WTC11 (cell line): ENCODE results near the gene RPP21. TPM values are rescaled to one million over a fixed set of nuclear protein-coding genes. Genes with fewer than 3 reads are reported as not detected.

ENCODE experiments used
- ATAC-seq: fragments of 200-7000 bp; cut with Tn5 transposase; 2 replicates; pipeline ENCODE4 v1.10.0; 2021; ENCODE audit warnings: mild to moderate bottlenecking, moderate library complexity
- CTCF ChIA-PET: fragments of 300-600 bp; sonication (Branson Sonifier 250); formaldehyde crosslinking; loops from one replicate; lab custom pipeline; 2021; ENCODE audit warnings: antibody characterized with exemption; lab: Charles Lee
- POLR2A ChIA-PET: fragments of 350-600 bp; sonication (Branson Sonifier 250); formaldehyde crosslinking; loops from one replicate; lab custom pipeline; 2021; ENCODE audit warnings: antibody characterized with exemption; lab: Charles Lee
- DNase-seq: peaks from one replicate; pipeline ENCODE4 v3.0.0; 2021; ENCODE audit warnings: low spot score
- H3K27ac Mint-ChIP-seq: 2 replicates; pipeline ENCODE4 v1.8.0; 2021; ENCODE audit warnings: mixed read lengths
- H3K27me3 Mint-ChIP-seq: 2 replicates; pipeline ENCODE4 v1.8.0; 2021; ENCODE audit warnings: low read depth, mild to moderate bottlenecking, moderate library complexity, mixed read lengths
- H3K36me3 Mint-ChIP-seq: 2 replicates; pipeline ENCODE4 v1.8.0; 2021; ENCODE audit warnings: mixed read lengths
- H3K4me1 Mint-ChIP-seq: 2 replicates; pipeline ENCODE4 v1.8.0; 2022; ENCODE audit warnings: mixed read lengths
- H3K4me3 Mint-ChIP-seq: 2 replicates; pipeline ENCODE4 v1.8.0; 2021; ENCODE audit warnings: mild to moderate bottlenecking, moderate library complexity, mixed read lengths
- H3K9me3 Mint-ChIP-seq: 2 replicates; pipeline ENCODE4 v1.8.0; 2021; ENCODE audit warnings: mixed read lengths
- AFF4 ChIP-seq: sonication (generic); formaldehyde crosslinking; IDR thresholded peaks from 2 replicates; pipeline ENCODE4 v1.8.1; 2023; ENCODE audit warnings: mild to moderate bottlenecking, missing genetic modification reagents, borderline replicate concordance
- CDX4 ChIP-seq: fragments of 250-450 bp; sonication (Bioruptor Pico); IDR thresholded peaks from 2 replicates; pipeline ENCODE4 v1.9.0; 2021; ENCODE audit warnings: moderate library complexity, mild to moderate bottlenecking, inconsistent platforms, borderline replicate concordance
- ESRRA ChIP-seq: sonication (generic); formaldehyde crosslinking; IDR thresholded peaks from 2 replicates; pipeline ENCODE4 v1.8.1; 2022; ENCODE audit warnings: mild to moderate bottlenecking, missing genetic modification reagents, borderline replicate concordance
- FOXP1 ChIP-seq: sonication (generic); formaldehyde crosslinking; IDR thresholded peaks from 2 replicates; pipeline ENCODE4 v1.8.0; 2022; ENCODE audit warnings: missing genetic modification reagents, mild to moderate bottlenecking, moderate library complexity, borderline replicate concordance
- GABPB1 ChIP-seq: sonication (generic); formaldehyde crosslinking; IDR thresholded peaks from 2 replicates; pipeline ENCODE4 v1.8.1; 2023; ENCODE audit warnings: mild to moderate bottlenecking, missing genetic modification reagents
- HMGA2 ChIP-seq: fragments of 250-450 bp; sonication (Bioruptor Pico); IDR thresholded peaks from 2 replicates; pipeline ENCODE4 v1.4.0; 2021; ENCODE audit warnings: mild to moderate bottlenecking, moderate library complexity
- JAZF1 ChIP-seq: fragments of 250-450 bp; sonication (Bioruptor Pico); IDR thresholded peaks from 2 replicates; pipeline ENCODE4 v1.9.0; 2021; ENCODE audit warnings: moderate library complexity, mild to moderate bottlenecking, inconsistent platforms
- MYBL2 ChIP-seq: sonication (generic); formaldehyde crosslinking; IDR thresholded peaks from 2 replicates; pipeline ENCODE4 v1.8.1; 2023; ENCODE audit warnings: mild to moderate bottlenecking, moderate library complexity, missing genetic modification reagents
- NFE2L1 ChIP-seq: sonication (generic); formaldehyde crosslinking; IDR thresholded peaks from 2 replicates; pipeline ENCODE4 v1.8.1; 2023; ENCODE audit warnings: missing genetic modification reagents
- RELA ChIP-seq: sonication (generic); formaldehyde crosslinking; IDR thresholded peaks from 2 replicates; pipeline ENCODE4 v1.8.1; 2022; ENCODE audit warnings: missing genetic modification reagents, mild to moderate bottlenecking, borderline replicate concordance
- SMAD3 ChIP-seq: sonication (generic); formaldehyde crosslinking; IDR thresholded peaks from 2 replicates; pipeline ENCODE4 v1.8.0; 2022; ENCODE audit warnings: missing genetic modification reagents, mild to moderate bottlenecking, borderline replicate concordance
- SOX15 ChIP-seq: fragments of 250-450 bp; sonication (Bioruptor Pico); IDR thresholded peaks from 2 replicates; pipeline ENCODE4 v1.9.0; 2021; ENCODE audit warnings: mild to moderate bottlenecking
- STAT6 ChIP-seq: sonication (generic); formaldehyde crosslinking; conservative IDR thresholded peaks from 2 replicates; pipeline ENCODE4 v1.8.1; 2023; ENCODE audit warnings: mild to moderate bottlenecking, low read depth, missing genetic modification reagents, moderate library complexity
- TCF7 ChIP-seq: sonication (generic); formaldehyde crosslinking; IDR thresholded peaks from 2 replicates; pipeline ENCODE4 v1.8.0; 2022; ENCODE audit warnings: mild to moderate bottlenecking, low read depth, missing genetic modification reagents, moderate library complexity
- USF1 ChIP-seq: sonication (generic); formaldehyde crosslinking; IDR thresholded peaks from 2 replicates; pipeline ENCODE4 v1.8.0; 2022; ENCODE audit warnings: mild to moderate bottlenecking, missing genetic modification reagents
- USF2 ChIP-seq: sonication (generic); formaldehyde crosslinking; IDR thresholded peaks from 2 replicates; pipeline ENCODE4 v1.8.1; 2023; ENCODE audit warnings: mild to moderate bottlenecking, missing genetic modification reagents, moderate library complexity
- total RNA-seq: library from RNA; stranded (reverse); gene quantifications from 3 replicates; pipeline ENCODE4 v1.2.3, GENCODE V29; 2021
- TF ChIP-seq, protein P1 (sequence below): sonication (generic); formaldehyde crosslinking; IDR thresholded peaks from 2 replicates; pipeline ENCODE4 v1.8.0; 2022; ENCODE audit warnings: mild to moderate bottlenecking, missing genetic modification reagents

The RPP21 gene
- total RNA-seq, 1 experiment from 2014 or later, result 64.1 TPM

- ATAC-seq, result no peak
- Mint-ChIP-seq H3K9me3 (no peaks in the 10 kb centered on the region), H3K27ac (peak overlapping the region; percentile 92), H3K36me3 (peaks cover 28% of the 10 kb centered on the region), H3K4me3 (peak overlapping the region; percentile 82), H3K27me3 (no peaks in the 10 kb centered on the region; the same call in 1 of the 2 replicates), H3K4me1 (peaks cover 42% of the 10 kb centered on the region)
- no peak for DNase-seq
- POLR2A ChIA-PET, result interaction anchor here (0.7 to 2.3 kb wide), 2 partner anchors 12 to 253 kb away, joined by 3 to 7 read pairs; no protein-coding TSS in a partner anchor
- CTCF ChIA-PET, result interaction anchor here (2.0 kb wide), 1 partner anchor 108 kb away, joined by 8 read pairs; no protein-coding TSS in a partner anchor
- TF ChIP-seq GABPB1 (CRISPR knock-in tag) (no peak), NFE2L1 (CRISPR knock-in tag) (0 out of 2 replicates have a peak, but pooled peaks have one; percentile 54), CDX4 (no peak), JAZF1 (CRISPR knock-in tag) (no peak), ESRRA (CRISPR knock-in tag) (peak; percentile 8; the same call in 1 of the 2 replicates), STAT6 (CRISPR knock-in tag) (no peak), AFF4 (CRISPR knock-in tag) (no peak), MYBL2 (CRISPR knock-in tag) (no peak)
- TF ChIP-seq, protein P1, sequence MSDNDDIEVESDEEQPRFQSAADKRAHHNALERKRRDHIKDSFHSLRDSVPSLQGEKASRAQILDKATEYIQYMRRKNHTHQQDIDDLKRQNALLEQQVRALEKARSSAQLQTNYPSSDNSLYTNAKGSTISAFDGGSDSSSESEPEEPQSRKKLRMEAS (CRISPR knock-in tag), result peak; percentile 37; the same call in 1 of the 2 replicates
These were observed 17.7 kb upstream of the RPP21 start for GRCh38 chr6:30327232-30327746.

DNA sequence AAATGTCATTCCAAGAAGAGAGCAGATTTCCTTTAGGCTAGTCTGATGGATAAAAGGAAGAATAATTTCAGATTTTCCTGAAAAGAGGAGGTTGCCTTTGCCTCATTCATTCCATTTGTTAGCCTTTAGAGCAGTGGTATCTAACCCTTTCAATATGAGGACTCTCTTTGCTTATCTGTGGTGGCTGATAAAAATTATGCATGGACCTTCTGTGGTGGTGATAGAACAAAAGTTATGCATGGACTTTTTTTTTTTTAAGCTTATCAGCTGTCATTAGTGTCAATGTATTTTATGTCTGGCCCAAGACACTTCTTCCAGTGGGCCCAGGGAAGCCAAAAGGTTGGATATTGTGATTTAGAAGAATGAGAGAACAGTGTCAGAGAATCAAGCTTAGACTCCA lies 16.6 kb upstream of the RPP21 start:
- Mint-ChIP-seq H3K4me3 (no peak overlapping the region), H3K36me3 (peaks cover 35% of the 10 kb centered on the region), H3K27me3 (no peaks in the 10 kb centered on the region; the same call in 1 of the 2 replicates), H3K9me3 (no peaks in the 10 kb centered on the region), H3K4me1 (peaks cover 31% of the 10 kb centered on the region), H3K27ac (no peak overlapping the region)
- CTCF ChIA-PET, result no interaction called here
- ATAC-seq (no peak), DNase-seq (no peak)
- POLR2A ChIA-PET, result no interaction called here
- no peak for TF ChIP-seq MYBL2 (CRISPR knock-in tag)
- no peak for TF ChIP-seq FOXP1 (CRISPR knock-in tag)

DNA sequence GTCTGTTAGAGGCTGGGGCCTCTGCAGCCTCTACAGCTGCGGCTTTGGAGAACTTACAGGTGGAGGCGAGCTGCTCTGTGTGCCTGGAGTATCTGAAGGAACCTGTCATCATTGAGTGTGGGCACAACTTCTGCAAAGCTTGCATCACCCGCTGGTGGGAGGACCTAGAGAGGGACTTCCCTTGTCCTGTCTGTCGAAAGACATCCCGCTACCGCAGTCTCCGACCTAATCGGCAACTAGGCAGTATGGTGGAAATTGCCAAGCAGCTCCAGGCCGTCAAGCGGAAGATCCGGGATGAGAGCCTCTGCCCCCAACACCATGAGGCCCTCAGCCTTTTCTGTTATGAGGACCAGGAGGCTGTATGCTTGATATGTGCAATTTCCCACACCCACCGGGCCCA lies 15.6 kb upstream of the RPP21 start:
- TF ChIP-seq SOX15 (CRISPR knock-in tag), result no peak
- no peak for TF ChIP-seq USF2 (CRISPR knock-in tag)
- no peak for TF ChIP-seq RELA
- no peak for TF ChIP-seq USF1 (CRISPR knock-in tag)
- no peak for TF ChIP-seq NFE2L1 (CRISPR knock-in tag)
- no peak for TF ChIP-seq SMAD3 (CRISPR knock-in tag)
- TF ChIP-seq HMGA2, result no peak
- TF ChIP-seq JAZF1 (CRISPR knock-in tag), result no peak
- TF ChIP-seq TCF7 (CRISPR knock-in tag), result no peak
- CTCF ChIA-PET, result no interaction called here
- ATAC-seq (no peak), DNase-seq (no peak)
- no peaks in the 10 kb centered on the region; the same call in 1 of the 2 replicates for H3K27me3 Mint-ChIP-seq
- POLR2A ChIA-PET, result no interaction called here
- H3K4me1 Mint-ChIP-seq, result peaks cover 22% of the 10 kb centered on the region
- no peak overlapping the region for H3K27ac Mint-ChIP-seq
- no peak overlapping the region for H3K4me3 Mint-ChIP-seq
- H3K36me3 Mint-ChIP-seq, result peaks cover 44% of the 10 kb centered on the region
- no peaks in the 10 kb centered on the region for H3K9me3 Mint-ChIP-seq
